KOPT-K1 (cell line): Measurements from ENCODE around the gene HEXIM1.

Experiments
- H3K27ac ChIP-seq: fragments of 200-600 bp; sonication (generic); 2 replicates; pipeline ENCODE4 v1.5.1; 2016; ENCODE audit warnings: antibody characterized with exemption, mild to moderate bottlenecking, low read depth, low read length; ENCODE audit not compliant: poor library complexity, severe bottlenecking
- H3K36me3 ChIP-seq: fragments of 200-600 bp; sonication (generic); 2 replicates; pipeline ENCODE4 v1.5.1; 2017; ENCODE audit warnings: antibody characterized with exemption, mild to moderate bottlenecking, low read length, moderate library complexity; ENCODE audit not compliant: insufficient read depth
- H3K9me3 ChIP-seq: fragments of 200-600 bp; sonication (generic); 2 replicates; pipeline ENCODE4 v1.5.1; 2017; ENCODE audit warnings: antibody characterized with exemption, low read length, mild to moderate bottlenecking; ENCODE audit not compliant: insufficient read depth, poor library complexity, severe bottlenecking

Gene HEXIM1

GRCh38 chr17:45189009-45189408 is 40.7 kb downstream of the HEXIM1 start:
- Histone ChIP-seq H3K9me3 (no peaks in the 10 kb centered on the region), H3K27ac (no peak overlapping the region), H3K36me3 (no peaks in the 10 kb centered on the region)

- H3K36me3 ChIP-seq = no peaks in the 10 kb centered on the region
- H3K9me3 ChIP-seq = no peaks in the 10 kb centered on the region
- no peak overlapping the region for H3K27ac ChIP-seq
Measured at GRCh38 chr17:45190503-45191255, 42.4 kb downstream of the HEXIM1 start.

DNA sequence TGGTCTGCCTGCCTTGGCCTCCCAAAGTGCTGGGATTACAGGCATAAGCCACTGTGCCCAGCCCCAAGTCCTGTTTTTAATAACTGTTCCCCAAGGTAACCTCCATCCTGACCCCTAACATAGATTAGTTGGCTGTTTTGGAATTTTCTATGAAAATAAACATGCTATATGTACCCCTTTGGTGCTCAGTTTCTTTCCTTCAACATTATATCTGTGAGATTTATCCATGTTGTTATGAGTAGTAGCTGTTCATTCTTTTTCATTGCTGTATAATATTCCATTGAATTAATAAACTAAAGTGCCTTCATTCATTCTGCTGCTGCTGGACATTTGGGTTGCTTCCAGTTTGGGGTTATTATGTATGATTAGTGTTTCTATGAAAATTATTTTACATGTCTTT is 47.1 kb downstream of the HEXIM1 start:
- Histone ChIP-seq H3K27ac (no peak overlapping the region), H3K9me3 (no peaks in the 10 kb centered on the region), H3K36me3 (no peaks in the 10 kb centered on the region)

- H3K9me3 ChIP-seq = no peaks in the 10 kb centered on the region
- H3K27ac ChIP-seq = no peak overlapping the region
- no peaks in the 10 kb centered on the region for H3K36me3 ChIP-seq
Measured at GRCh38 chr17:45197108-45197507, 48.8 kb downstream of the HEXIM1 start.

GRCh38 chr17:45197555-45198334 is 49.5 kb downstream of the HEXIM1 start:
- H3K9me3 ChIP-seq = no peaks in the 10 kb centered on the region
- no peak overlapping the region for H3K27ac ChIP-seq

DNA sequence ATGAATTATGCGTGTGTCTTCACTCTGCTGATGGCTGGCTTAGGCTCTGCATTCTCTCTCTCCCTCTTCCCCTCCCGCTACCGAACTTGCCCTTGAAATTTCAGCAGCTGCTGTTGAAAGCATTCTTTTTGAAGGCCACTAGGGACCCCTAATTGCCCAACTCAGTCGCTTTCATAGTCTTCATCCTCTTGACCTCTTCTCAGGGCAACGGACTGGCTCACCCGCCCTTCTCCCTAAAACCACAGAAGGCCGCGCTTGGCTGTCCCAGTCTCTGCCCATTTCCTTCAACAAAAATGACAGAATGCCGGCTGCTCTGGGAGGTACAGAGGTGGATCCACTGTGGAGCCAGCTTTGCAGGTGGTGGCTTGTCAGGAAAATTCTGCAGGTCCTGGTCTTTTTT is 52.4 kb downstream of the HEXIM1 start:
- no peak overlapping the region for H3K27ac ChIP-seq
- H3K9me3 ChIP-seq = no peaks in the 10 kb centered on the region
- no peaks in the 10 kb centered on the region for H3K36me3 ChIP-seq

More at GRCh38 chr17:45197555-45198334, 49.5 kb downstream of the HEXIM1 start:
- no peaks in the 10 kb centered on the region for H3K36me3 ChIP-seq

GRCh38 chr17:45201457-45201856 is 53.2 kb downstream of the HEXIM1 start:
- H3K27ac ChIP-seq = no peak overlapping the region
- H3K9me3 ChIP-seq = no peaks in the 10 kb centered on the region
- H3K36me3 ChIP-seq = no peaks in the 10 kb centered on the region
